WTC11 (cell line): ENCODE data around the gene TES.

Experiments
- FOXK1 ChIP-seq: sonication (generic); formaldehyde crosslinking; IDR thresholded peaks from 2 replicates; pipeline ENCODE4 v1.8.0; 2022; ENCODE audit warnings: mild to moderate bottlenecking, moderate library complexity, missing genetic modification reagents
- ZNF121 ChIP-seq: sonication (generic); formaldehyde crosslinking; IDR thresholded peaks from 2 replicates; pipeline ENCODE4 v1.8.0; 2023; ENCODE audit warnings: missing genetic modification reagents
- ZNF317 ChIP-seq: sonication (generic); formaldehyde crosslinking; IDR thresholded peaks from 2 replicates; pipeline ENCODE4 v1.8.1; 2023; ENCODE audit warnings: low read depth, mild to moderate bottlenecking, moderate library complexity, missing genetic modification reagents, borderline replicate concordance
- TF ChIP-seq, protein P1 (sequence below): fragments of 200-600 bp; IDR thresholded peaks from 2 replicates; pipeline ENCODE4 v1.8.0; 2022; ENCODE audit warnings: antibody characterized with exemption

DNA sequence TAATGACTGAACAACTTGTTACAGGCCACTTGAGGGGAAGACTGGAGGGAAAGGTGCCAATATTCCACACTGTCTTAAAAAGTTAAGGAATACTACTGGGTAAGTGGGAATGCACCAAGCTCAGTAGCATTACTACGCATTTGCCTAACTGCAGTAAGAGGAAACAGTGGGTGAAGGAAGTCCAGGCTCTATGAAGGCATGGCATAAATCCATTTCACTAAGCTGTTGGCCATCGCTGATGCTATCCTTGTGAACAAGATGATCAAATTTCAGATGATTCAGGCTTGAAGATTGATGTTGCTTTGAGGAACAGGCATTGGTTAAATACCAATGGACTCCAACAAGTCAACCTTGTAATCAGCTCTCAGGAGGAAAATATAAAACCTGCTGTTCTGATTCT is 44.2 kb upstream of the TES start:
- TF ChIP-seq, protein P1, sequence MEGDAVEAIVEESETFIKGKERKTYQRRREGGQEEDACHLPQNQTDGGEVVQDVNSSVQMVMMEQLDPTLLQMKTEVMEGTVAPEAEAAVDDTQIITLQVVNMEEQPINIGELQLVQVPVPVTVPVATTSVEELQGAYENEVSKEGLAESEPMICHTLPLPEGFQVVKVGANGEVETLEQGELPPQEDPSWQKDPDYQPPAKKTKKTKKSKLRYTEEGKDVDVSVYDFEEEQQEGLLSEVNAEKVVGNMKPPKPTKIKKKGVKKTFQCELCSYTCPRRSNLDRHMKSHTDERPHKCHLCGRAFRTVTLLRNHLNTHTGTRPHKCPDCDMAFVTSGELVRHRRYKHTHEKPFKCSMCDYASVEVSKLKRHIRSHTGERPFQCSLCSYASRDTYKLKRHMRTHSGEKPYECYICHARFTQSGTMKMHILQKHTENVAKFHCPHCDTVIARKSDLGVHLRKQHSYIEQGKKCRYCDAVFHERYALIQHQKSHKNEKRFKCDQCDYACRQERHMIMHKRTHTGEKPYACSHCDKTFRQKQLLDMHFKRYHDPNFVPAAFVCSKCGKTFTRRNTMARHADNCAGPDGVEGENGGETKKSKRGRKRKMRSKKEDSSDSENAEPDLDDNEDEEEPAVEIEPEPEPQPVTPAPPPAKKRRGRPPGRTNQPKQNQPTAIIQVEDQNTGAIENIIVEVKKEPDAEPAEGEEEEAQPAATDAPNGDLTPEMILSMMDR, result no peak
- no peak for TF ChIP-seq ZNF121 (CRISPR knock-in tag)
- no peak for TF ChIP-seq ZNF317 (CRISPR knock-in tag)
- TF ChIP-seq FOXK1 (CRISPR knock-in tag), result no peak
